GM23338 (cell line): ENCODE measurements around the gene SCN4A. TPM values are rescaled to one million over a fixed set of nuclear protein-coding genes. Genes with fewer than 3 reads are reported as not detected.

ENCODE experiments used
- ATAC-seq: fragments of 200-7000 bp; cut with Tn5 transposase; 3 replicates; pipeline ENCODE4 v1.9.1; 2020
- DNase-seq: peaks from one replicate; pipeline ENCODE4 v3.0.0-alpha.2; 2015; ENCODE audit warnings: low spot score
- H2AFZ ChIP-seq: fragments of 200-600 bp; sonication (generic); 2 replicates; pipeline ENCODE4 v1.8.0; 2016; ENCODE audit warnings: antibody characterized with exemption, mild to moderate bottlenecking, moderate library complexity
- H3F3A ChIP-seq: fragments of 200-600 bp; sonication (generic); replicated peaks from 2 replicates; pipeline ENCODE4 v1.8.0; 2017; ENCODE audit warnings: antibody characterized with exemption, mixed run types, low read depth
- H3K27ac ChIP-seq: fragments of 200-600 bp; sonication (generic); 2 replicates; pipeline ENCODE4 v1.6.1; 2016; ENCODE audit warnings: low read depth
- H3K27me3 ChIP-seq: fragments of 200-600 bp; sonication (generic); 2 replicates; pipeline ENCODE4 v1.8.0; 2016; ENCODE audit warnings: mild to moderate bottlenecking, mixed run types, moderate library complexity; ENCODE audit not compliant: insufficient read depth
- H3K36me3 ChIP-seq: fragments of 200-600 bp; sonication (generic); 2 replicates; pipeline ENCODE4 v1.8.0; 2016; ENCODE audit warnings: mild to moderate bottlenecking; ENCODE audit not compliant: insufficient read depth
- H3K4me1 ChIP-seq: fragments of 200-600 bp; sonication (generic); 2 replicates; pipeline ENCODE4 v1.8.0; 2016; ENCODE audit warnings: mild to moderate bottlenecking, moderate library complexity; ENCODE audit not compliant: insufficient read depth
- H3K4me2 ChIP-seq: fragments of 200-600 bp; sonication (generic); 2 replicates; pipeline ENCODE4 v1.7.1; 2017; ENCODE audit warnings: mixed run types
- H3K4me3 ChIP-seq: fragments of 200-600 bp; sonication (generic); 2 replicates; pipeline ENCODE4 v1.6.1; 2016; ENCODE audit warnings: mixed run types
- H3K79me2 ChIP-seq: fragments of 200-600 bp; sonication (generic); replicated peaks from 2 replicates; pipeline ENCODE4 v1.8.0; 2017; ENCODE audit warnings: mild to moderate bottlenecking; ENCODE audit not compliant: insufficient read depth
- H3K9me2 ChIP-seq: fragments of 200-600 bp; sonication (generic); 2 replicates; pipeline ENCODE4 v1.8.0; 2017; ENCODE audit not compliant: insufficient read depth
- H4K20me1 ChIP-seq: fragments of 200-600 bp; sonication (generic); replicated peaks from 2 replicates; pipeline ENCODE4 v1.8.0; 2017; ENCODE audit warnings: mild to moderate bottlenecking; ENCODE audit not compliant: insufficient read depth
- H3K27ac Mint-ChIP-seq: 2 replicates; pipeline ENCODE4 v1.8.0; 2020; ENCODE audit warnings: inconsistent platforms, mild to moderate bottlenecking, moderate library complexity, mixed read lengths
- H3K27me3 Mint-ChIP-seq: 3 replicates; pipeline ENCODE4 v1.8.0; 2022; ENCODE audit warnings: low read depth, mild to moderate bottlenecking, moderate library complexity, mixed read lengths, inconsistent platforms; ENCODE audit not compliant: insufficient read depth, poor library complexity
- H3K36me3 Mint-ChIP-seq: 3 replicates; pipeline ENCODE4 v1.8.0; 2021; ENCODE audit warnings: low read depth, mild to moderate bottlenecking, inconsistent platforms, moderate library complexity, mixed read lengths
- H3K4me1 Mint-ChIP-seq: 3 replicates; pipeline ENCODE4 v1.8.0; 2020; ENCODE audit warnings: mild to moderate bottlenecking, inconsistent platforms, mixed read lengths
- H3K4me3 Mint-ChIP-seq: 3 replicates; pipeline ENCODE4 v1.8.0; 2021; ENCODE audit warnings: moderate library complexity, mild to moderate bottlenecking, inconsistent platforms, mixed read lengths
- H3K9me3 Mint-ChIP-seq: 3 replicates; pipeline ENCODE4 v1.8.0; 2020; ENCODE audit warnings: moderate library complexity, mild to moderate bottlenecking, inconsistent platforms, mixed read lengths
- CREB1 ChIP-seq: fragments of 250-450 bp; sonication (Bioruptor Pico); IDR thresholded peaks from 2 replicates; pipeline ENCODE4 v1.5.0; 2020; ENCODE audit warnings: low read depth, mild to moderate bottlenecking, moderate library complexity
- EZH2 ChIP-seq: fragments of 200-600 bp; sonication (generic); IDR thresholded peaks from one replicate; pipeline ENCODE4 v1.8.0; 2017; ENCODE audit warnings: antibody characterized with exemption, mild to moderate bottlenecking, low read depth; ENCODE audit not compliant: unreplicated experiment
- EZH2phosphoT487 ChIP-seq: fragments of 200-600 bp; sonication (generic); IDR thresholded peaks from one replicate; pipeline ENCODE4 v1.8.1; 2018; ENCODE audit warnings: antibody characterized with exemption; ENCODE audit not compliant: unreplicated experiment
- JUNB ChIP-seq: IDR thresholded peaks from one replicate; pipeline ENCODE4 v1.6.1; 2016; ENCODE audit warnings: antibody characterized with exemption; ENCODE audit not compliant: unreplicated experiment
- NANOG ChIP-seq: IDR thresholded peaks from 2 replicates; pipeline ENCODE4 v1.6.1; 2016; ENCODE audit warnings: antibody characterized with exemption, borderline replicate concordance
- POLR2AphosphoS5 ChIP-seq: IDR thresholded peaks from 2 replicates; pipeline ENCODE4 v1.6.1; 2016; ENCODE audit warnings: antibody characterized with exemption, low read depth
- STAT1 ChIP-seq: IDR thresholded peaks from one replicate; pipeline ENCODE4 v1.6.1; 2016; ENCODE audit warnings: antibody characterized with exemption; ENCODE audit not compliant: unreplicated experiment
- ZNF114 ChIP-seq: fragments of 250-450 bp; sonication (Bioruptor Pico); IDR thresholded peaks from 2 replicates; pipeline ENCODE4 v1.5.0; 2020; ENCODE audit warnings: mild to moderate bottlenecking, moderate library complexity
- polyA plus RNA-seq: library from polyadenylated mRNA; unstranded; fragments of >200 nt; fragmentation: Nextera tagmentation; extraction: Ambion mirVana; gene quantifications from 2 replicates; pipeline ENCODE4 v1.2.1, GENCODE V29; 2016
- total RNA-seq: library from RNA; depleted of rRNA; stranded (reverse); fragments of >200 nt; shearing (Covaris generic); gene quantifications from 2 replicates; pipeline ENCODE4 v1.2.3, GENCODE V29; 2014
- TF ChIP-seq, protein P1 (sequence below): IDR thresholded peaks from one replicate; pipeline ENCODE4 v1.6.1; 2018; ENCODE audit warnings: antibody characterized with exemption; ENCODE audit not compliant: unreplicated experiment
- TF ChIP-seq, protein P2 (sequence below): IDR thresholded peaks from 2 replicates; pipeline ENCODE4 v1.6.1; 2016; ENCODE audit warnings: antibody characterized with exemption
- TF ChIP-seq, protein P3 (sequence below): fragments of 250-450 bp; sonication (Bioruptor Pico); IDR thresholded peaks from 2 replicates; pipeline ENCODE4 v1.5.0; 2020; ENCODE audit warnings: mild to moderate bottlenecking, moderate library complexity

Gene SCN4A
- total and polyA plus RNA-seq, 2 experiments from 2014 or later = 2.3 to 7.9 TPM

DNA sequence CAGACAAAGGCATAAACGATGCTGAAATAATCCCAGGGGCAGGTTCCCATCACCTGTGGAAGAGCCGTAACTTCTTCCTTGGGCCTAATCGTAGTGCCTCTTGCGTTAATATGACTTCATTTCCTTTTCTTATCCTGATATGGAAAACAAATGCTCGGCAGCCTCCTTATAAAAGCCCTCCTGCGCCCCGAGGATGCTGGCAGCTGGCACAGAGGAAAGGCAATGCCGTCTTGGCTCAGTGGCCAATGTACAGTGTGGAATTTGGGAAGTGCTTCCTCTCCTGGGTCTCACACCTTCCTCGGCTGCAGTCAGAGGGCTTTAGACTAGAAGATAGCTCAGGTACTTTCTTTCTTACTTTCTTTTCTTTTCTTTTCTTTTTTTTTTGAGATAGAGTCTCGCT is 3.4 kb downstream of the SCN4A start (continued):
- TF ChIP-seq, protein P1, sequence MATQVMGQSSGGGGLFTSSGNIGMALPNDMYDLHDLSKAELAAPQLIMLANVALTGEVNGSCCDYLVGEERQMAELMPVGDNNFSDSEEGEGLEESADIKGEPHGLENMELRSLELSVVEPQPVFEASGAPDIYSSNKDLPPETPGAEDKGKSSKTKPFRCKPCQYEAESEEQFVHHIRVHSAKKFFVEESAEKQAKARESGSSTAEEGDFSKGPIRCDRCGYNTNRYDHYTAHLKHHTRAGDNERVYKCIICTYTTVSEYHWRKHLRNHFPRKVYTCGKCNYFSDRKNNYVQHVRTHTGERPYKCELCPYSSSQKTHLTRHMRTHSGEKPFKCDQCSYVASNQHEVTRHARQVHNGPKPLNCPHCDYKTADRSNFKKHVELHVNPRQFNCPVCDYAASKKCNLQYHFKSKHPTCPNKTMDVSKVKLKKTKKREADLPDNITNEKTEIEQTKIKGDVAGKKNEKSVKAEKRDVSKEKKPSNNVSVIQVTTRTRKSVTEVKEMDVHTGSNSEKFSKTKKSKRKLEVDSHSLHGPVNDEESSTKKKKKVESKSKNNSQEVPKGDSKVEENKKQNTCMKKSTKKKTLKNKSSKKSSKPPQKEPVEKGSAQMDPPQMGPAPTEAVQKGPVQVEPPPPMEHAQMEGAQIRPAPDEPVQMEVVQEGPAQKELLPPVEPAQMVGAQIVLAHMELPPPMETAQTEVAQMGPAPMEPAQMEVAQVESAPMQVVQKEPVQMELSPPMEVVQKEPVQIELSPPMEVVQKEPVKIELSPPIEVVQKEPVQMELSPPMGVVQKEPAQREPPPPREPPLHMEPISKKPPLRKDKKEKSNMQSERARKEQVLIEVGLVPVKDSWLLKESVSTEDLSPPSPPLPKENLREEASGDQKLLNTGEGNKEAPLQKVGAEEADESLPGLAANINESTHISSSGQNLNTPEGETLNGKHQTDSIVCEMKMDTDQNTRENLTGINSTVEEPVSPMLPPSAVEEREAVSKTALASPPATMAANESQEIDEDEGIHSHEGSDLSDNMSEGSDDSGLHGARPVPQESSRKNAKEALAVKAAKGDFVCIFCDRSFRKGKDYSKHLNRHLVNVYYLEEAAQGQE = no peak
- TF ChIP-seq EZH2 = no peak
- TF ChIP-seq NANOG = no peak
- TF ChIP-seq EZH2phosphoT487 = no peak
- no peak for TF ChIP-seq POLR2AphosphoS5
- no peak for TF ChIP-seq ZNF114 (CRISPR knock-in tag)
- TF ChIP-seq, protein P2, sequence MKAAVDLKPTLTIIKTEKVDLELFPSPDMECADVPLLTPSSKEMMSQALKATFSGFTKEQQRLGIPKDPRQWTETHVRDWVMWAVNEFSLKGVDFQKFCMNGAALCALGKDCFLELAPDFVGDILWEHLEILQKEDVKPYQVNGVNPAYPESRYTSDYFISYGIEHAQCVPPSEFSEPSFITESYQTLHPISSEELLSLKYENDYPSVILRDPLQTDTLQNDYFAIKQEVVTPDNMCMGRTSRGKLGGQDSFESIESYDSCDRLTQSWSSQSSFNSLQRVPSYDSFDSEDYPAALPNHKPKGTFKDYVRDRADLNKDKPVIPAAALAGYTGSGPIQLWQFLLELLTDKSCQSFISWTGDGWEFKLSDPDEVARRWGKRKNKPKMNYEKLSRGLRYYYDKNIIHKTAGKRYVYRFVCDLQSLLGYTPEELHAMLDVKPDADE = no peak
- no peak for TF ChIP-seq CREB1

DNA sequence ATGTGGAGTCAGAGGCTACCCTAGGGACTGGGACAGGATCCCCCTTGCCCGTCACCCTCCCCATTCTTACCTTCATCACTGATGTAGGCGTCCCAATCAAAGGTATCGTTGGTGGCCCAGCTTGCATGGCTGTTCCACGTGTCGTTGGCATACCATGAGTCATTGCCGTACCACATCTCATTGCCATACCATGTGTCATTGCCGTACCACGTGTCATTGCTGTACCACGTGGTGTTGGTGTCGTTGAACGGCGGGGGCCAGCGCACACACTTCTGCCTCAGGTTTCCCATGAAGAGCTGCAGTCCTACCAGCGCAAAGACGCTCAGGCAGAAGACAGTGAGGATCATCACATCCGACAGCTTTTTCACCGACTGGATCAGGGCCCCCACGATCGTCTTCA is 4.8 kb downstream of the SCN4A start:
- Mint-ChIP-seq H3K36me3 (no peaks in the 10 kb centered on the region), H3K4me1 (peaks cover 1% of the 10 kb centered on the region; the same call in 2 of the 3 replicates), H3K4me3 (no peak overlapping the region), H3K9me3 (no peaks in the 10 kb centered on the region), H3K27ac (no peak overlapping the region), H3K27me3 (peaks cover 8% of the 10 kb centered on the region)
- Histone ChIP-seq H4K20me1 (no peaks in the 10 kb centered on the region), H3K79me2 (no peaks in the 10 kb centered on the region), H3F3A (no peaks in the 10 kb centered on the region), H2AFZ (no peak overlapping the region), H3K36me3 (no peaks in the 10 kb centered on the region), H3K4me3 (no peak overlapping the region), H3K4me2 (no peak overlapping the region), H3K4me1 (no peaks in the 10 kb centered on the region), H3K27ac (no peak overlapping the region), H3K9me2 (no peaks in the 10 kb centered on the region), H3K27me3 (no peaks in the 10 kb centered on the region)
- DNase-seq = no peak
- no peak for ATAC-seq
- TF ChIP-seq CREB1 (no peak), EZH2 (no peak), JUNB (no peak), STAT1 (no peak)
- TF ChIP-seq, protein P3, sequence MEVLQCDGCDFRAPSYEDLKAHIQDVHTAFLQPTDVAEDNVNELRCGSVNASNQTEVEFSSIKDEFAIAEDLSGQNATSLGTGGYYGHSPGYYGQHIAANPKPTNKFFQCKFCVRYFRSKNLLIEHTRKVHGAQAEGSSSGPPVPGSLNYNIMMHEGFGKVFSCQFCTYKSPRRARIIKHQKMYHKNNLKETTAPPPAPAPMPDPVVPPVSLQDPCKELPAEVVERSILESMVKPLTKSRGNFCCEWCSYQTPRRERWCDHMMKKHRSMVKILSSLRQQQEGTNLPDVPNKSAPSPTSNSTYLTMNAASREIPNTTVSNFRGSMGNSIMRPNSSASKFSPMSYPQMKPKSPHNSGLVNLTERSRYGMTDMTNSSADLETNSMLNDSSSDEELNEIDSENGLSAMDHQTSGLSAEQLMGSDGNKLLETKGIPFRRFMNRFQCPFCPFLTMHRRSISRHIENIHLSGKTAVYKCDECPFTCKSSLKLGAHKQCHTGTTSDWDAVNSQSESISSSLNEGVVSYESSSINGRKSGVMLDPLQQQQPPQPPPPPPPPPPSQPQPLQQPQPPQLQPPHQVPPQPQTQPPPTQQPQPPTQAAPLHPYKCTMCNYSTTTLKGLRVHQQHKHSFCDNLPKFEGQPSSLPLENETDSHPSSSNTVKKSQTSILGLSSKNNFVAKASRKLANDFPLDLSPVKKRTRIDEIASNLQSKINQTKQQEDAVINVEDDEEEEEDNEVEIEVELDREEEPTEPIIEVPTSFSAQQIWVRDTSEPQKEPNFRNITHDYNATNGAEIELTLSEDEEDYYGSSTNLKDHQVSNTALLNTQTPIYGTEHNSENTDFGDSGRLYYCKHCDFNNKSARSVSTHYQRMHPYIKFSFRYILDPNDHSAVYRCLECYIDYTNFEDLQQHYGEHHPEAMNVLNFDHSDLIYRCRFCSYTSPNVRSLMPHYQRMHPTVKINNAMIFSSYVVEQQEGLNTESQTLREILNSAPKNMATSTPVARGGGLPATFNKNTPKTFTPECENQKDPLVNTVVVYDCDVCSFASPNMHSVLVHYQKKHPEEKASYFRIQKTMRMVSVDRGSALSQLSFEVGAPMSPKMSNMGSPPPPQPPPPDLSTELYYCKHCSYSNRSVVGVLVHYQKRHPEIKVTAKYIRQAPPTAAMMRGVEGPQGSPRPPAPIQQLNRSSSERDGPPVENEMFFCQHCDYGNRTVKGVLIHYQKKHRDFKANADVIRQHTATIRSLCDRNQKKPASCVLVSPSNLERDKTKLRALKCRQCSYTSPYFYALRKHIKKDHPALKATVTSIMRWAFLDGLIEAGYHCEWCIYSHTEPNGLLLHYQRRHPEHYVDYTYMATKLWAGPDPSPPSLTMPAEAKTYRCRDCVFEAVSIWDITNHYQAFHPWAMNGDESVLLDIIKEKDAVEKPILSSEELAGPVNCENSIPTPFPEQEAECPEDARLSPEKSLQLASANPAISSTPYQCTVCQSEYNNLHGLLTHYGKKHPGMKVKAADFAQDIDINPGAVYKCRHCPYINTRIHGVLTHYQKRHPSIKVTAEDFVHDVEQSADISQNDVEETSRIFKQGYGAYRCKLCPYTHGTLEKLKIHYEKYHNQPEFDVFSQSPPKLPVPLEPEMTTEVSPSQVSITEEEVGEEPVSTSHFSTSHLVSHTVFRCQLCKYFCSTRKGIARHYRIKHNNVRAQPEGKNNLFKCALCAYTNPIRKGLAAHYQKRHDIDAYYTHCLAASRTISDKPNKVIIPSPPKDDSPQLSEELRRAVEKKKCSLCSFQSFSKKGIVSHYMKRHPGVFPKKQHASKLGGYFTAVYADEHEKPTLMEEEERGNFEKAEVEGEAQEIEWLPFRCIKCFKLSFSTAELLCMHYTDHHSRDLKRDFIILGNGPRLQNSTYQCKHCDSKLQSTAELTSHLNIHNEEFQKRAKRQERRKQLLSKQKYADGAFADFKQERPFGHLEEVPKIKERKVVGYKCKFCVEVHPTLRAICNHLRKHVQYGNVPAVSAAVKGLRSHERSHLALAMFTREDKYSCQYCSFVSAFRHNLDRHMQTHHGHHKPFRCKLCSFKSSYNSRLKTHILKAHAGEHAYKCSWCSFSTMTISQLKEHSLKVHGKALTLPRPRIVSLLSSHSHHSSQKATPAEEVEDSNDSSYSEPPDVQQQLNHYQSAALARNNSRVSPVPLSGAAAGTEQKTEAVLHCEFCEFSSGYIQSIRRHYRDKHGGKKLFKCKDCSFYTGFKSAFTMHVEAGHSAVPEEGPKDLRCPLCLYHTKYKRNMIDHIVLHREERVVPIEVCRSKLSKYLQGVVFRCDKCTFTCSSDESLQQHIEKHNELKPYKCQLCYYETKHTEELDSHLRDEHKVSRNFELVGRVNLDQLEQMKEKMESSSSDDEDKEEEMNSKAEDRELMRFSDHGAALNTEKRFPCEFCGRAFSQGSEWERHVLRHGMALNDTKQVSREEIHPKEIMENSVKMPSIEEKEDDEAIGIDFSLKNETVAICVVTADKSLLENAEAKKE (CRISPR knock-in tag) = no peak
- TF ChIP-seq, protein P1 = no peak
